ENCODE results near the gene NEUROG1.

- TF ChIP-seq POLR2A (IDR thresholded peaks at IDR 0.05) (no peak), CTCF (IDR thresholded peaks at IDR 0.05 in 8 of 11, conservative IDR thresholded peaks at IDR 0.05 in 3 of 11) (no peak)
Observed at GRCh38 chr5:135546912-135547311, 11.1 kb upstream of the NEUROG1 start.
